22Rv1 (cell line): ENCODE measurements around the gene DEGS2.

Experiments used
- ZFX ChIP-seq: fragments of 450-650 bp; IDR thresholded peaks from 2 replicates; pipeline ENCODE4 v1.6.1; 2017; ENCODE audit warnings: antibody characterized with exemption, borderline replicate concordance
- TF ChIP-seq, protein P1 (sequence below): fragments of 450-650 bp; IDR thresholded peaks from 2 replicates; pipeline ENCODE4 v1.5.1; 2017; ENCODE audit warnings: mild to moderate bottlenecking

DNA sequence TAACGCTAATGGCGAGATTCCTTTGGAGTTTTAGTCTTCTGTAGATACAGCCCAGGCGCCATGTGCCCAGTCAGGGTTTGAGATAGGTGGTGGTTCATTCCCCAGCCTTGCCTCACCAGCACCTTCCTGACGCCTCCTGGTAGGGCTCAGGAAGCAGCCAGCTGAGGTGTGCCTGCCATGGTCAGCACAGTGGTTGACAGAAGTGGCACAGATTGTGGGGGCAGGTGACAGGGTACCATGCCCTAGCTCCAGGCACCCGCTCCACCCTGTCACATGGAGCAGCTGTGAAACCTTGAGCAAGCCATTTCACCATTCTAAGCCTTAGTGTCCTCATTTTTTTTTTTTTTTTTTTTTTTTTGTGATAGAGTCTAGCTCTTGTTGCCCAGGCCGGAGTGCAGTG is 48.6 kb downstream of the DEGS2 start:
- TF ChIP-seq, protein P1, sequence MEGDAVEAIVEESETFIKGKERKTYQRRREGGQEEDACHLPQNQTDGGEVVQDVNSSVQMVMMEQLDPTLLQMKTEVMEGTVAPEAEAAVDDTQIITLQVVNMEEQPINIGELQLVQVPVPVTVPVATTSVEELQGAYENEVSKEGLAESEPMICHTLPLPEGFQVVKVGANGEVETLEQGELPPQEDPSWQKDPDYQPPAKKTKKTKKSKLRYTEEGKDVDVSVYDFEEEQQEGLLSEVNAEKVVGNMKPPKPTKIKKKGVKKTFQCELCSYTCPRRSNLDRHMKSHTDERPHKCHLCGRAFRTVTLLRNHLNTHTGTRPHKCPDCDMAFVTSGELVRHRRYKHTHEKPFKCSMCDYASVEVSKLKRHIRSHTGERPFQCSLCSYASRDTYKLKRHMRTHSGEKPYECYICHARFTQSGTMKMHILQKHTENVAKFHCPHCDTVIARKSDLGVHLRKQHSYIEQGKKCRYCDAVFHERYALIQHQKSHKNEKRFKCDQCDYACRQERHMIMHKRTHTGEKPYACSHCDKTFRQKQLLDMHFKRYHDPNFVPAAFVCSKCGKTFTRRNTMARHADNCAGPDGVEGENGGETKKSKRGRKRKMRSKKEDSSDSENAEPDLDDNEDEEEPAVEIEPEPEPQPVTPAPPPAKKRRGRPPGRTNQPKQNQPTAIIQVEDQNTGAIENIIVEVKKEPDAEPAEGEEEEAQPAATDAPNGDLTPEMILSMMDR: no peak
- no peak for TF ChIP-seq ZFX
